ENCODE measurements around the gene BTBD9. TPM values are rescaled to one million over a fixed set of nuclear protein-coding genes. Genes with fewer than 3 reads are reported as not detected.
"Not testable (repeated sequence)": the region's sequence is repeated elsewhere in the genome, so short reads cannot be mapped to it uniquely, and the experiment has no call there.

The BTBD9 gene
- total RNA-seq, 1 donor from 2014 or later = 23.0 TPM

DNA sequence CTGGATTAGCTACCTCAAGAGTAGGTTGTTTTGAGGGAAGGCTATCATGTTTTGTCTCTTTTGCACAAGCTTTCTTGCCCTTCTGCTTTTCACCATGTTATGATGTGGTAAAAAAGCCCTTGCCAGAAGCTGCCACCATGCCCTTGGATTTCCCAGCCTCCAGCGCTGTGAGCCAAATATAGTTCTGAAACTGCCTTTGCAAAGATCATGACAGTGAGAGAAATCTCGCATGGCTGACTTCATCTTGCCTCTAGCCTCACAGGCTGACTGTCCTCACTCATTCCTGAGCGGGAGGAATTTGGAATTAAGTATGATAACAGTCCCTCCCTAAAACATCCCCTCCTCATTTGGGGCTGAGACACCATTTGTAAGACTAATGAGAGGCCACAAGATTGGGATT, 207.7 kb downstream of the BTBD9 start:
- no peak for DNase-seq (ENCODE audit: low spot score in 2 of 2, unreplicated experiment in 2 of 2)
- Mint-ChIP-seq H3K4me1 (peaks cover 9% of the 10 kb centered on the region), H3K9me3 (peaks cover 18% of the 10 kb centered on the region), H3K27me3 (ENCODE audit: low read depth) (no peaks in the 10 kb centered on the region), H3K36me3 (peaks cover 11% of the 10 kb centered on the region), H3K27ac (no peak overlapping the region), H3K4me3 (no peak overlapping the region)
- TF ChIP-seq, protein P1, sequence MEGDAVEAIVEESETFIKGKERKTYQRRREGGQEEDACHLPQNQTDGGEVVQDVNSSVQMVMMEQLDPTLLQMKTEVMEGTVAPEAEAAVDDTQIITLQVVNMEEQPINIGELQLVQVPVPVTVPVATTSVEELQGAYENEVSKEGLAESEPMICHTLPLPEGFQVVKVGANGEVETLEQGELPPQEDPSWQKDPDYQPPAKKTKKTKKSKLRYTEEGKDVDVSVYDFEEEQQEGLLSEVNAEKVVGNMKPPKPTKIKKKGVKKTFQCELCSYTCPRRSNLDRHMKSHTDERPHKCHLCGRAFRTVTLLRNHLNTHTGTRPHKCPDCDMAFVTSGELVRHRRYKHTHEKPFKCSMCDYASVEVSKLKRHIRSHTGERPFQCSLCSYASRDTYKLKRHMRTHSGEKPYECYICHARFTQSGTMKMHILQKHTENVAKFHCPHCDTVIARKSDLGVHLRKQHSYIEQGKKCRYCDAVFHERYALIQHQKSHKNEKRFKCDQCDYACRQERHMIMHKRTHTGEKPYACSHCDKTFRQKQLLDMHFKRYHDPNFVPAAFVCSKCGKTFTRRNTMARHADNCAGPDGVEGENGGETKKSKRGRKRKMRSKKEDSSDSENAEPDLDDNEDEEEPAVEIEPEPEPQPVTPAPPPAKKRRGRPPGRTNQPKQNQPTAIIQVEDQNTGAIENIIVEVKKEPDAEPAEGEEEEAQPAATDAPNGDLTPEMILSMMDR (IDR thresholded peaks at IDR 0.05; ENCODE audit: unreplicated experiment) = no peak

DNA sequence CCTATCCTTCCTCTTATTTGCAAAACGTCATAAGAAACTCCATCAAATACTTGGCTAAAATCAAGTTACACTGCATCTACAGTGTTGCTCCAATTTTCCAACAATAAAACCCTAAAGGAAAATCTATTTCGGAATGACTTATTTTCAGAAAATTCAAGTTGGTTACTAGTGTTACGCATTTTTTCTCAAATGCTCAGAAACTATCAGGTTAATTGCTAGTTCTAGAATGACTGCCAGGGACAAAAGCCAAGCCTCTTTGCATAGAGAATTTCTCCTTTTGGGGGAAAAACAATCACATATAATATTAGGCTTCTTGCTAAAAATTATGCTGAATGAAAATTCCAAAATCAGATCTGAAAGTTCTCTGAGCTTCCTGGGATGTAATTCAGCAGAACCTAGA, 210.2 kb downstream of the BTBD9 start:
- H3K4me3 Mint-ChIP-seq = no peak overlapping the region
- H3K27ac Mint-ChIP-seq = no peak overlapping the region
- H3K9me3 Mint-ChIP-seq = peaks cover 18% of the 10 kb centered on the region
- DNase-seq (ENCODE audit: low spot score in 2 of 2, unreplicated experiment in 2 of 2) = no peak
- peaks cover 11% of the 10 kb centered on the region for H3K36me3 Mint-ChIP-seq
- peaks cover 12% of the 10 kb centered on the region for H3K4me1 Mint-ChIP-seq
- H3K27me3 Mint-ChIP-seq (ENCODE audit: low read depth) = no peaks in the 10 kb centered on the region
- TF ChIP-seq, protein P1 (IDR thresholded peaks at IDR 0.05; ENCODE audit: unreplicated experiment) = no peak

DNA sequence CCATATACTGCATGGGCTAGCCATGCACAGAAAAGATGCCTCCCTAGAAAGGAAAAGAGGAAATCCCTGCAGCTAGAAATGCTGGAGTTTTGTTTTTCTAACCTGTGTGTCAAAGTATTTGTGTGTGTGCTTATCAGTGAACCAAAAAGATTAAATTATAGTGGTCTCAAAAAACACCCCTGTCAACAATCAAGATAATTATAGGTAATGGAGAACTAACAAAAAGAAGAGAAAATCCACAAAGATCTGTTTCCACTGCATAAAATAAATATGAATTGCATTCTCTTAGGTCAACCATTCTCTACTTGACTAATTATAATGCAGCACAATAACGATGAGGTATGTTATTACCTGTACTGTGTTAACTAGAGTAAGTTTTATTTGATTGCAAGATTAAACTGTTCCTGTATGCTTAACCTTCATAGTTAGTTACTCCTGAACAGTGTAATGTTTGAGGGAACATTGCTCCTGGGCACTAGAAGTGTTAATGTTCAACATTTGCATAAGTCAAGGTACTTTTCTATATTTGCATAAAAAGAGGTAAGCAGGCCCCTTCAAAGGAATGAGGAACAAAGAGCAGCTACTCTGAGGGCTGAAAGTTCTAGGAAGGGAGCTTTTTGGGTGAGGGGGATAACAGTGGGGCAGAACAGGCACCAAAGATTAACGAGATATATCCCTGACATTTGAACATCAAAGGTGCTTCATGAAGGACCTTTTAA, 212.1 kb downstream of the BTBD9 start:
- DNase-seq (ENCODE audit: low spot score in 2 of 2, unreplicated experiment in 2 of 2) = no peak
- Mint-ChIP-seq H3K9me3 (peaks cover 7% of the 10 kb centered on the region), H3K36me3 (peaks cover 9% of the 10 kb centered on the region), H3K4me1 (peaks cover 12% of the 10 kb centered on the region), H3K27me3 (ENCODE audit: low read depth) (no peaks in the 10 kb centered on the region), H3K4me3 (no peak overlapping the region), H3K27ac (no peak overlapping the region)
- TF ChIP-seq, protein P1 (IDR thresholded peaks at IDR 0.05; ENCODE audit: unreplicated experiment) = no peak

DNA sequence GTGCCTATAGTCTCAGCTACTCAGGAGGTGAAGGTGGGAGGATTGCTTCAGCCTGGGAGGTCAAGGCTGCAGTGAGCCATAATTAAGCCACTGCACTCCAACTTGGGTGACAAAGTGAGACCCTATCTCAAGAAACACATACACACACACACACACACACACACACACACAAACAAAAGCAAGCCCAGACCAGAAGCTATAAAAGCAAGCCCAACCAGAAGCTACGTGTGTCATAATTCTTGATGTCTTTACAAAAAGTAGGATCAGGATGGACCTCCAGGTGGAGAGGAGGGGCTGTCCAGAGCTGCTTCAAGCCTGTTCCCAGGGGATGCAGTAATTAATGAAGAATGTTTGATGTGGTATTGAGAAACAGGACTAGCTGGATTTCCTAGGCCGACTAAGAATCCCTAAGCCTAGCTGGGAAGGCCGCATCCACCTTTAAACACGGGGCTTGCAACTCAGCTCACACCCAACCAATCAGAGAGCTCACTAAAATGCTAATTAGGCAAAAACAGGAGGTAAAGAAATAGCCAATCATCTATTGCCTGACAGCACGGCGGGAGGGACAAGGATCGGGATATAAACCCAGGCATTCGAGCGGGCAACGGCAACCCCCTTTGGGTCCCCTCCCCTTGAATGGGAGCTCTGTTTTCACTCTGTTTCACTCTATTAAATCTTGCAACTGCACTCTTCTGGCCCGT, 213.8 kb downstream of the BTBD9 start:
- H3K27ac Mint-ChIP-seq = not testable (repeated sequence)

DNA sequence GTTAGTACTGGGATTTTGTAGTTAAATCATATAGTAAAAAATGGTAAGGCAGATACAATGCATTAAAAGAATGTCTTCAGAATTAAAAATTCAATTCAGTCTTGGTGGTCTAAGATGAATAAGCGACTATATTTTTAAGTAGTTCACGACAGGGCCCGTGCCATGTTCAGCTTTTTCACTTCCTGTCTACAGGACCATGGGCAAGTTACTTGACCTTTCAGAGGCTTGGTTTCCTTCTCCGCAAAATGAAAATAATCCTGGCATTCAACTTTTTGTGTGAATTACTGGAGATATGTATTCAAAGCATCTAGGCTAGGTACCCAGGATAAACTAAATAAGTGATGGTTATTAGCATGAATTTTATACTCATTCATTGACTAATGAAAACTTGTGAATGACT, 216.0 kb downstream of the BTBD9 start:
- Mint-ChIP-seq H3K36me3 (no peaks in the 10 kb centered on the region), H3K4me1 (peaks cover 12% of the 10 kb centered on the region), H3K4me3 (no peak overlapping the region), H3K9me3 (no peaks in the 10 kb centered on the region), H3K27me3 (ENCODE audit: low read depth) (no peaks in the 10 kb centered on the region), H3K27ac (no peak overlapping the region)
- DNase-seq (ENCODE audit: low spot score in 2 of 2, unreplicated experiment in 2 of 2) = no peak
- TF ChIP-seq, protein P1 (IDR thresholded peaks at IDR 0.05; ENCODE audit: unreplicated experiment) = no peak

More for the DNA sequence above, 213.8 kb downstream of the BTBD9 start:
- H3K4me3 Mint-ChIP-seq; H3K36me3 Mint-ChIP-seq; DNase-seq (ENCODE audit: low spot score in 2 of 2, unreplicated experiment in 2 of 2); H3K9me3 Mint-ChIP-seq; H3K27me3 Mint-ChIP-seq (ENCODE audit: low read depth): not testable (repeated sequence)
- peaks cover 12% of the 10 kb centered on the region for H3K4me1 Mint-ChIP-seq

DNA sequence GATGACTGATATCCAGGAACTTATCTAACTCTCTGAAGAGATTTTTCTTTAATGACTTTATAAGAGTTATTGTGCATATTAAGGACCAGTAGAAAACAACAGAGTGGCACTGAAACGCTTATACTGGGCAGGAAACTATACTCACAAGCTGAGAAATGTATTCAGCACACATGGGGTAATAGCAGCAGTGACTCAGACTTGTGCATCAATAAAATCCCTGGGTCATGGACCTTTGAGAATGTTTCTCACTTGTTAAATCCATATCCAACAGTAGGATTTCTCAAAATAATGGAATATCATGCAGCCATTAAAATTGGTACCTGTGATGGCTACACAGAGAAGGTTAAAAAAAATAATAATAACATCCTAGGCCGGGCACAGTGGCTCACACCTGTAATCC, 219.5 kb downstream of the BTBD9 start:
- TF ChIP-seq, protein P1 (IDR thresholded peaks at IDR 0.05; ENCODE audit: unreplicated experiment) = no peak
- Mint-ChIP-seq H3K27ac (no peak overlapping the region), H3K36me3 (no peaks in the 10 kb centered on the region), H3K4me3 (no peak overlapping the region), H3K9me3 (no peaks in the 10 kb centered on the region), H3K4me1 (peaks cover 6% of the 10 kb centered on the region), H3K27me3 (ENCODE audit: low read depth) (no peaks in the 10 kb centered on the region)
- no peak for DNase-seq (ENCODE audit: low spot score in 2 of 2, unreplicated experiment in 2 of 2)

All from mesothelial cell of epicardium (in vitro differentiated cells).